NCI-H510A treated with DMSO at 0.1 percent for 48 hours (cell line): ENCODE measurements around the gene ZSCAN21.

Experiments
- DNase-seq: peaks from one replicate; lab custom pipeline; 2025; lab: John Stamatoyannopoulos, UW

The ZSCAN21 gene

DNA sequence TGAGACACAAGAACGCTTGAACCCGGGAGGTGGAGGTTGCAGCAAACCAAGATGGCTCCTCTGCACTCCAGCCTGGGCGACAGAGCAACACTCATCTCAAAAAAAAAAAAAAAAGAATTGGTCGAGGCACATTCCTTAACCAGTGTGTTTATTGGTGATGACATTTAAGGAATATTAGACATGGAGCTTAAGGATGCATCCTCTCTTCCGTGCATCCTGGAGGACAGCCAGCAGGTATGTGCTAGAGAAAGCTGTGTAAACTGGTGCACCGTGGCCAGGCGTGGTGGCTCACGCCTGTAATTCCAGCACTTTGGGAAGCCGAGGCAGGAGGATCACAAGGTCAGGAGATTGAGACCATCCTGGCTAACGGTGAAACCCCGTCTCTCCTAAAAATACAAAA lies 22.4 kb upstream of the ZSCAN21 start:
- DNase-seq, result no peak

DNA sequence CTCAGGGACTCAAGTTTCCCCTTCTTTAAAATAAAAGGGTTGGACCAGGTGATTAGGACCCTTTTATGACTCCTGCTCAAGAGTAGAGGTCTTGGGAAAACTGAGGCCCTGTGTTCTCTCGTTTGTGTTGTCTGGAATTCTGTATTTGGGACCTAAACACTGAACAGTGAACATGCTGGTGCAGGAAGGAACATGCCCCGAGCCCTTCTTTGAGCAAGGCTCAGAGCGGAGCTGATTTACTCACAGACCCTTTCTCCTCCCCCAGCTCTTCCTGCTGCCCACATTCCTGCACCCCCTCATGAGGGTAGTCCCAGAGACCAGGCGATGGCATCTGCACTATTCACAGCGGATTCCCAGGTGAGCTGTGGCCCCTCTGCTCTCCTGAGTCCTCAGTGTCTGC lies 20.0 kb upstream of the ZSCAN21 start:
- no peak for DNase-seq

DNA sequence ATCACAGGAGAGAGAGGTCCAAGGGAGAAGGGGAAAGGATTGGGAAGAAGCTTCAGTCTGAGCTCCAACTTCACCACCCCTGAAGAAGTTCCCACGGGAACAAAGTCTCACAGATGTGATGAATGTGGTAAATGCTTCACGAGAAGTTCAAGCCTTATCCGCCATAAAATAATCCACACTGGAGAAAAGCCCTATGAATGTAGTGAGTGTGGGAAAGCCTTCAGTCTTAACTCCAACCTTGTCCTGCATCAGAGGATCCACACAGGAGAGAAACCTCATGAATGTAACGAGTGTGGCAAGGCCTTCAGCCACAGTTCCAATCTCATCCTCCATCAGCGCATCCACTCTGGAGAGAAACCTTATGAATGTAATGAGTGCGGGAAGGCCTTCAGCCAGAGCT lies 16.0 kb upstream of the ZSCAN21 start:
- DNase-seq, result no peak

DNA sequence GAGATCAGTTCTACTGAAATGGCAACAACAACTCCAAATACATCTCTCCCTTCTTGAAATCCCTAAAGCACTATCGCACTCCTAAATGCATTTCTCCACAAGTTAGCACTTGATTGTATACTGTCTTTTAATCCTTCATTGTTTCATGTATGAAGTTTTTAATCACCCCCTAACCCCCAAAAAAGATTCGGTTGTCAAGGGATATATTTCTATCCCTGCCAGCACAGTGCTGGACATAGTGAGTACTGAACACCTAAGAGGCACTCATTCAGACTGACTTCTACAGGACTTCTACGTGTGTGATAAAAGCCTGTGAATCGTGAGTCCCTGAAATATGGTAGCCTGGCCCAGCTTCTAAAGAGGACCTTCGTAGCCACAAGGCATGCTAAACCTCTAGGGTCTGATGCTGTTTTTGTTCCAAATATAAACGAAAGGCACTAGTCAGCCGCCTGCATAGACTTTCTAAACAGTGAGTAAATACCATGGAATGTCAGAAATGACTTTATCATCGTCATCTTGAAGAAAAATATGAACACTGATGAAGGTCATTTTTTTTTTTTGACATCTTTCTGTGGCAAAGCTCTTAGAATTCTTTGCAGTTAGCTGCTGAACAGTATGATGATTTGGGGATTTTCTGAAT lies 14.6 kb upstream of the ZSCAN21 start:
- DNase-seq, result no peak

DNA sequence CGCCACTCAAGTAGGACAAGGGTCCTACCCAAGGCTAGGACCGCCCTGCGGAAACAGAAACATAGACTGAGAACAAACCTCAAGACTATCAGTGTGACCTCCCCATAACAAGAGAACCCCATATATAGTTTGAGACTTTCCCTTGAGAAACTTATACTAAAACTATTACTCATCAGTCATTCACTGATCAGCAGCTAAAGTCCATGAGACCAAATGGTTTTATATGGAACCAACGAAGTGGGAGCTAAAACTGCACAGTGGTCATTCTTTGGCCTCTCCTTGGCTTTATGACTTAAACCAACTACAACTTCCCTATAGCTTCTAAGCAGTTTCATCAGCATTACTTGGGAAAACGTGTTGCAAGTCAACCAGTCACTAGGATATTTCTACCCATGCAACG lies 13.7 kb upstream of the ZSCAN21 start:
- DNase-seq, result no peak

DNA sequence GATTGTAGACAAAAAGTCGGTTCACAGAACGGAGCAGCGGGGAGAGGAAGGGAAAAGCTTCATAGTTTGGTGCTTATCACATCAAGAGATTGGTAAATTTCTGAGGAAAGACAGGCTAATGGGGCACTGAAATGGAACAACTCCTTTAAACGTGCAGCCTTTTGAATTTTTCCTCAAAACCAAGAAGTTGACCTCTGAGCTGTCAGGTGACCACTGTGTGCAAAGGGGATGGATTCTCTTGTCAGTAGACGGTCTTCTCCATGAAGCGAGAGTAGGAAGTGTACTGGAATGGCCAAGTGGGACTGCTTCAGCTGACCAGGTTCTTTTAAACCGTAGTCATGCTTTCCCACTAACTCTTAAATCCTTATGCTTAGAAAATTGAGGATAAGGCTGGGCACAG lies 11.2 kb upstream of the ZSCAN21 start:
- DNase-seq, result no peak

DNA sequence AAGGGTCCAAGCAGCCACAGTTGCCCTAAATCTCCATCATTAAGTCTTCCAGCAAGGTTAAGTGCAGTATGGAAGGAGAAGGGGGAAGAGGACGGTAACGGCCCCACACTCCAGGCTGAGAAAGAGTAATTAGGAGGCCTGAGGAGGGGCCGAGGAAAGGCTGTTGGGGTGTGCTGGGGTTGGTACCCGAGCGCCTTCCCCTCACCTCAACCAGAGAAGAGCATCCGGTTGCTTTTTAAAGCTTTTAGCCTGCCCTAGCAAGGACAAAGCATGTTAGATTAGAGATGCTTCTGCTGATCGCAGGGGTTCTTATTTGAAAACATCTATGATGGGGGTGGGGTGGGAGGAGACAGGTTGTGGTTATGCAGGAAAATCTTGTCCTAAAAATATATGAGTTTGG lies 9.0 kb upstream of the ZSCAN21 start:
- no peak for DNase-seq

DNA sequence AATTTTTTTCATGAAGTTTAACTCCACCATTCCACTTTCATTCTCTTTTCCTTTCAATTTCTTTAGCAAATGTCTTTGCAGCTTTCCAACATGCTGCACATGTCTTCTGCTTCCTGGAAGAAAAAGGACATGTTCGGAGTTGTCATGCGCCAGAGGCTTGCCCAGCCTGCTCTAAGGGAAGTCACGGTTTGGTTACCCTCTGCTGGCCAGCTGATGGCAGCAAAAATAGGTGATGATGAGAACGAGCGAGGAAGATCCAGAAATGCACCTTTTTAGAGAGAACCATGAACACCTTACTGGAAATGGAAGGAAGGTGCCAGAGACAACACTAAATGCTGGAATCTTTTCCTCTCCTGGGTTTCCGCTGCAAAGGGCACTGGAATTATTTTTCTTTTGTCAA lies 4.9 kb upstream of the ZSCAN21 start:
- DNase-seq, result no peak

DNA sequence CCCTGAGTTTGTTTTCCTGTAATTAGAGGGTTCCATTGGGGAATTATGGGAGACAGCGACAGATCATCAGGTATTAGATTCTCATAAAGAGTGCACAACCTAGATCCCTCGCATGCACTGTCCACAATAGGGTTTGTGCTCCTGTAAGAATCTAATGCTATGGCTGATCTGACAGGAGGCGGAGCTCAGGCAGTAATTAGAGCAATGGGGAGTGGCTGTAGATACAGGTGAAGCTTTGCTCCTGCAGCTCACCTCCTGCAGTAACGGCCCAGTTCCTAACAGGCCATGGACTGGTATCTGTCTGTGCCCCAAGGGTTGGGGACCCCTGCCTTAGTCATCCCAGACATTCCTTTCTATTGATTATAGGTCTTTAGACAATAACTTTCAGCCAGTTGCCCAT lies 894 bp upstream of the ZSCAN21 start:
- DNase-seq, result peak; percentile 16

DNA sequence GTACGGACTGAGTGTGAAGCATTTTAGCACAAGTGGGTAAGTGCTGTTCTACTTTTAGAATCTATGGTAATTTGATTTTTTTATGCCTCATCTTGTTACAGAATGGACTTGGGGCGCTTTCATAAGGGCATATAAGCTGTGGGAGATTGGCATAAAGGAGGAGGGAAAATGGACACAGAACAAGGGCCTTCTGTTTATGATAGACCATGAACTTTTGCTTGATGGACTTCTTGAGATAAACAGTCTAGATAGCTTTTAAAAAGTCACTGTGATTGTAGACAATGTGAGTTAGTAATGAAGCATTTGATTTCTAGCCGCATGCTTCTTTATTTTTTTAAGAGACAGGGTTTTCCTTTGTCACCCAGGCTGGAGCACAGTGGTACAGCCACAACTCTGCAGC lies 2.0 kb downstream of the ZSCAN21 start:
- no peak for DNase-seq

DNA sequence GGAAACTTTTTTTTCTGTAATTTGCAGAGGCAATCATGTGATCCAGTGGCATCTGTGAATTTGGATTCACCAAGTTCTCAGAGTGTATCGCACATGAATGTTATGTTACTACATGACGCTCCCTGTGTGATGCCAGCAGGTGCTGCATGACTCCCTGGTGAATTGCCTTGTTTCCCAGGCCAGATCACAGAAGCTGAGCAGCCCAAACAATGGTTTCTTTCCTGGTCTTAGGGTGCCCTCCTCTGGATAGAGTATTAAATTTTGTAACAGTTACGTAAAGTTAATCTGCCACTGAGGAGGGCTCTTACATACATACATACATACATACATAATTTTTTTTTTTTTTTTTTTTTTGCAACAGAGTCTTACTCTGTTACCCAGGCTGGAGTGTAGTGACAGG lies 3.6 kb downstream of the ZSCAN21 start:
- peak; percentile 64 for DNase-seq

DNA sequence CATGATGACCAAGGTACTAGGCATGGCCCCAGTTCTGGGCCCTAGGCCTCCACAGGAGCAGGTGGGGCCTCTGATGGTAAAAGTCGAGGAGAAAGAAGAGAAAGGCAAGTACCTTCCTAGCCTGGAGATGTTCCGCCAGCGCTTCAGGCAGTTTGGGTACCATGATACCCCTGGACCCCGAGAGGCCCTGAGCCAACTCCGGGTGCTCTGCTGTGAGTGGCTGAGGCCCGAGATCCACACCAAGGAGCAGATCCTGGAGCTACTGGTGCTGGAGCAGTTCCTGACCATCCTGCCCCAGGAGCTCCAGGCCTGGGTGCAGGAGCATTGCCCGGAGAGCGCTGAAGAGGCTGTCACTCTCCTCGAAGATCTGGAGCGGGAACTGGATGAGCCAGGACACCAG lies 7.4 kb downstream of the ZSCAN21 start:
- no peak for DNase-seq

DNA sequence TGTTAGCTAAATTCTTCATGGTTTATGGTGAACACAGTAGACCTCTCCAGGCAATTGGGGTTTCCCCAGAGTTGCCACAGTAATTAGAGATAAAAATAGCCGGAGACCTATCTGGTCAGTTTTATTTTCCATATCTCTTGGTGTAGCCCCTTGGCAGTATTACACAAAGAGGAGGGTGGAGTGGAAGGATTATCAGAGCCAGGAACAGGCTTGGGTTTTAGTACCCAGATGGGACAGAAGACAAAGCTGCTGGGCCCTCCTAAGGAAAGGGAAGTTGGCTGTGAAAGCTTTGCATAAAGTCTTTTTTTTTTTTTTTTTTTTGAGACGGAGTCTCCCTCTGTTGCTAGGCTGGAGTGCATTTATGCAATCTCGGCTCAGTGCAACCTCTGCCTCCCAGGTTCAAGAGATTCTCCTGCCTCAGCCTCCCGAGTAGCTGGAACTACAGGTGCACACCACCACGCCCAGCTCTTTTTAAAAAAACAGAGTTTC lies 9.7 kb downstream of the ZSCAN21 start:
- DNase-seq, result no peak

DNA sequence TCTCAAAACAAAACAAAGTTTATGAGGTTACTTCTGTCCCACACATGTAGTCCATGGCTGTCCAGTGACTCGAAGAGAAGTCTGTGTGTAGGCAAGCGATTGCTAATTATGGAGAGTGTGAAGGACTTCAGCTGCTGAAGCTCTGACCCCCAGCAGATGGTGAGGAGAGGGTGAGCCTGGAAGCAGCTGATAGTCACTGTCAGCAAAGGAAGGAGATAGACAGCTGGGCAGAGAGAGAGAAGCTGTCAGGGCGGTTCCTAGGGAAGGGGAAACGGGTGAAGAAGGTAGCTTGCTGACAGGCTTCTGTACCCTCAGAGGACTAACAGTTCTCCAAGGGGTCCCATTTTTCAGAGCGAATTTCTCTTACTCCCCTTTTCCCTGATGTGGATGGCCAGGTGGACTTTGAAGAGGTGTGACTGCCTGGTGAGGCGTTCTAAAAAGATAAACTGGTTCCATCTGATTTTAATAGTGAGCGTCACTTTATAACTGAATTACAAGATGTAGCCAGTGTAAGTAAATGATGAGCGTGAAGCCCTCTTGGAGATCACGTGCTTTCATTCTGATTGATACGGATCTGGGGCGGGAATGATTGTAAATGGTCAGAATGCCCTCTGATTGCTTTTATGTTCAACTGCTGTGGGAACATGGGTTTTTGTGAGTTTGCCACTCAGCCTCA lies 12.1 kb downstream of the ZSCAN21 start:
- DNase-seq, result no peak

DNA sequence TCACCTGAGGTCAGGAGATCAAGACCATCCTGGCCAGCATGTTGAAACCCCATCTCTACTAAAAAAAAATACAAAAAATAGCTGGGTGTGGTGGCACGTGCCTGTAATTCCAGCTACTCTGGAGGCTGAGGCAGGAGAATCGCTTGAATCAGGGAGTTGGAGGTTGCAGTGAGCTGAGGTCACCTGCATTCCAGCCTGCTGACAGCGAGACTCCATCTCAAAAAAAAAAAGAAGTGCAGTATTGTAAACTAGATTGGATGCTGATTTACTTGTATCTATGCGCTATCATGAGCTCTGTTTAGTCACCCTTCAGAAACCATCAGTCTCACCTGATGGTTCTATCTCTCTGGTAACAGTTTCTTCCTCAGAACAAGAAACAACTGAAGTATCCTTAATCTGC lies 13.8 kb downstream of the ZSCAN21 start:
- DNase-seq, result no peak

DNA sequence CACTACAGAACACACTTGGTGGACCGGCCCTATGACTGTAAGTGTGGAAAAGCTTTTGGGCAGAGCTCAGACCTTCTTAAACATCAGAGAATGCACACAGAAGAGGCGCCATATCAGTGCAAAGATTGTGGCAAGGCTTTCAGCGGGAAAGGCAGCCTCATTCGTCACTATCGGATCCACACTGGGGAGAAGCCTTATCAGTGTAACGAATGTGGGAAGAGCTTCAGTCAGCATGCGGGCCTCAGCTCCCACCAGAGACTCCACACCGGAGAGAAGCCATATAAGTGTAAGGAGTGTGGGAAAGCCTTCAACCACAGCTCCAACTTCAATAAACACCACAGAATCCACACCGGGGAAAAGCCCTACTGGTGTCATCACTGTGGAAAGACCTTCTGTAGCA lies 14.6 kb downstream of the ZSCAN21 start:
- no peak for DNase-seq

DNA sequence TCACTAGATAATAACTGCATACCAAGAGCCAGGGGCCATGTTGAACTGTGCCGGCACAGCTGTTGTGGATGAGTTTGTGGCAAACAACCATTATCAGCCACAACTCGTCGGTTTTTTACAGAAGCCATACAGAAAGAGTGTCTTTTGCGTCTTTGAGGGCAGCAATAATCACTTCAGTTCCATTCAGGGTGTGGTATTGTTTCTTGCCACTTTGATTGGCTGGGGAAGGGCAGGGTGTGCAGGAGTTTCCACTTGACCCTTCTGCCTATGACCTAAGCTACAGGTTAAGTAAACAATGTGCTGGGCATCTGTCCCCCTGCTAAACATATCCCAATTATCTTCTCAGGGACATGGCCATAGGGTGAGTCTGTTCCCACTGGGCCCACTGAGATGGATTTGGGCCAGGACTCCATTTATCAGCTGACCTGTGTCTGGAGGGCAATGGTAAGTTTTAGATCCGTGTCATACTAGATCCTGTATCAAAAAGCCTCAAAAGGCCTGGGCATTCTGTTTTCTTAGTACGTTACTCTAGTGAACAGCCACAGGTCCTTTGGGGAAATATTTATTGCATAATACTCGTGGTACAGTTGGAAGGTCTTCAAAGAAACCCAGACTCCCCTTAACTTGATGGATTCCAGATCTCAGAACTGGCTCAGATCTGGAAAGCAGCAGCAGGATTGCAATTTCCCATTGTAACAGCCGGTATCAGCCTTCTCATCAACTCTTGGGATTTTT lies 16.0 kb downstream of the ZSCAN21 start:
- DNase-seq, result no peak

DNA sequence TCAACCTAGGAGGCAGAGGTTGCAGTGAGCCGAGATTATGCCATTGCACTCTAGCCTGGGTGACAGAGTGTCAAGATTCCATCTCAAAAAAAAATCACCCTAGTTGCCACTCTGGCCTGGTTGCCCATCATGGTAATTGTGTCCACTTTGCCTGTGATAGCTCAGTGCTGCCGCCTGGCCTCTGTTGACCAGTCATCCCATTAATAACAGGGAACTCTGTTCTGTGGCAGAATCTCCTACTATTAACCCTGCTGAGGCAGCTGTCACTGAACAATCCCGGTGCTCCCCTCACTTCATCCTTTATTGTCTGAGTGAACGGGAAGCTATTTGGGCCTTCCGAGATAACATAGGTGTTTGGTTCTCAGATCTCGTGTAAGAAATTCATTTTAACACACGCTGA lies 17.4 kb downstream of the ZSCAN21 start:
- no peak for DNase-seq

DNA sequence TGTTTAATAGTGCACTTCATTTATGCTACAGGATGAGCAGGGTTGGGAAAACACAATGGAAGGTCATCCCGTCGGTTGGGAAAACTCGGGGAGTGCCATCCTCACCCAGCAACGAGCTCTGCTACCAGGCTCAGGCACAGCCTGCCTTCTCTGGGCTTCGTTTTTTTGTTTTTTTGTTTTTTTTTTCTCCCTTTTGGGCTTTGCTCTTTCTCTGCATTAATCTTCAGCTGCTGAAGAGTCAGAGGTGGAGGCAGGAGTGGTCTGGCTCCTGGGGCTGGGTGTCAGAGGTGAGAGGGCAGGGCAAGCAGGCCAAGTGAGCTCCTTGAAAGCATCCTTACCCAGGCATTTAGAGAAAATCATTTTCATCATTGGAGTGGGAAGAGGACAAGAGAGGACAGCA lies 20.4 kb downstream of the ZSCAN21 start:
- no peak for DNase-seq

DNA sequence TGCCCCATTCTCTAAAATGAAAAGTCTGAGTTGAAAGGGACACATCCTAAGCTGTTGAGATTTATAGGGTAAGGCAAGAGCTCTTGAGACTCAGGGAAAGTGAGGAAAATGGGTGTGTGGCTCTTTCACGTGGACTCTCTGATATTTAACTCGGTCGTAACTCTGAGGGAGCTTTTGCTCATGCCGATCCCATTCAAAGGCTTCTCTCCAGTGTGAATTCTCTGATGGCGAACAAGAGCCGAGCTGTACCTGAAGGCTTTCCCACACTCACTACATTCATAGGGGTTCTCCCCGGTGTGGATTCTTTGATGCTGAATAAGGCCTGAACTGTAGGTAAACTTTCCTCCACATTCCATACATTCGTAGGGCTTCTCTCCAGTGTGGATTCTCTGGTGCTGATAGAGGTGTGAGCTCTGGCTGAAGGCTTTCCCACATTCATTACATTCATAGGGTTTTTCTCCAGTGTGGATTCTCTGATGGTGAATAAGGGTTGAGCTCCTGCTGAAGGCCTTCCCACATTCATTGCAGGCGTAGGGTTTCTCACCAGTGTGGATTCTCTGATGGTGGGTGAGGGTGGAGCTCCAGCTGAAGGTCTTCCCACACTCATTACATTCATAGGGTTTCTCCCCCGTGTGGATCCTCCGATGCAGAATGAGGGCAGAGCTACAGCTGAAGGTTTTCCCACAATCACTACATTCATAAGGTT lies 21.6 kb downstream of the ZSCAN21 start:
- DNase-seq, result no peak

DNA sequence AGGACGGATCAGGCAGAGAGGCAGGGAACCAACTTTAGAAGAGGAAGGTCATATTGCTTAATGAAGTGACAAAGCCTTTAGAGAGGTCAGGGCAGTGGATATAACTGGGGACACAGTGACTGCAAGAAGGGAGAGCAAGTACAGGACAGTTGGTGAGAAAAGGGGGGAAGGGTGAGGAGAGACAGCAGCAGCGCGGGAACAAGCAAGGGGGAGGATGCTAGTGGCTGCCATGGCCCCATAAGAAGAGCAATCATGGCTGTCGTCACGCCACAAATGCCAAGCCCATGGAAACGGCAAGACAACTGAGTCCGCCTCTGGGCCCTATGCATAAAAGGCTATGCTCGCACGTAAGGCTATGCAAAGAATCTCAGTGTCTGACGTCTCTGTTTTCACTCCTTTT lies 22.9 kb downstream of the ZSCAN21 start:
- DNase-seq, result no peak

DNA sequence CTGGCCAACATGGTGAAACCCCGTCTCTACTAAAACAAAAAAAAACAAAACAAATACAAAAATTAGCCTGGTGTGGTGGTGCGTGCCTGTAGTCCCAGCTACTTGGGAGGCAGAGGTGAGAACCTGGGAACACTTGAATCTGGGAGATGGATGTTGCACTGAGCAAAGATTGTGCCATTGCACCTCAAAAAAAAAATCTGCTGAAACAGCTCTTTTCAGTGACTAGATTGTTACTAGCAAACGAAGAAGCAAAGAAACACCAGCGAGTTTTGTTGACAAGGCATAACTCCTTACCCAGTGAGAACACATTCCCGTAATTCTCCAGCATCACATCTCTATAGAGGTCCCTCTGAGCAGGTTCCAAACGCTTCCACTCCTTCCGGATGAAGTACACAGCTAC lies 25.3 kb downstream of the ZSCAN21 start:
- DNase-seq, result no peak

DNA sequence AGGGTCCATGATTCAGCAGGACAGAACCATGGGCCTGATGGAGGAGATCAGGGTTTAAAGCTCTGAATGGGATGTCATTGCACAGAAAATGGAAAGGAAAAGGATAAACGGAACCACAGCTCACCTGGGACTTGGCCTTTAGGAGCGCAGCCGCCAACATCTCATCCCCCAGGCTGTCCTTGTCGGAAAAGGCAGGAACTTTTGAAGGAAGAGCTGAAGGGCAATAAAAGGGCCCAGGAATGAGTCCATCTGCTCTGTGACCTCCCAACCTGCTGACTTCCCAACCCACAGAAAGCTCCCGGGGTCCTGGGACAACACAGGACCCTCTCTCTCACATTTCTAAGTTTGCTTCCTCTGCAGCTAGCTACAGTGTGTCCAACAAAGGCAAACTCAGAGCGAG lies 25.8 kb downstream of the ZSCAN21 start:
- no peak for DNase-seq
